GM23248 (cell line): Measurements from ENCODE around the gene ADAM19. TPM values are rescaled to one million over a fixed set of nuclear protein-coding genes. Genes with fewer than 3 reads are reported as not detected.
A peak's percentile ranks its signal among the peaks of the same experiment; 100 is the strongest.

Source experiments
- DNase-seq: peaks from one replicate; pipeline ENCODE4 v3.0.0-alpha.2; 2015
- H2AFZ ChIP-seq: fragments of 200-600 bp; sonication (generic); 2 replicates; pipeline ENCODE4 v1.6.1; 2016; ENCODE audit warnings: antibody characterized with exemption
- H3F3A ChIP-seq: fragments of 200-600 bp; sonication (generic); 2 replicates; pipeline ENCODE4 v1.6.1; 2016; ENCODE audit warnings: mild to moderate bottlenecking, antibody characterized with exemption, mixed run types; ENCODE audit not compliant: insufficient read depth
- H3K27ac ChIP-seq: fragments of 200-600 bp; sonication (generic); 2 replicates; pipeline ENCODE4 v1.5.1; 2016; ENCODE audit warnings: mild to moderate bottlenecking
- H3K27me3 ChIP-seq: fragments of 200-600 bp; sonication (generic); replicated peaks from 2 replicates; pipeline ENCODE4 v1.6.1; 2016; ENCODE audit warnings: mild to moderate bottlenecking; ENCODE audit not compliant: insufficient read depth
- H3K36me3 ChIP-seq: fragments of 200-600 bp; sonication (generic); 2 replicates; pipeline ENCODE4 v1.6.1; 2016; ENCODE audit warnings: low read depth, mild to moderate bottlenecking
- H3K4me1 ChIP-seq: fragments of 200-600 bp; sonication (generic); 2 replicates; pipeline ENCODE4 v1.6.1; 2016; ENCODE audit warnings: mild to moderate bottlenecking; ENCODE audit not compliant: insufficient read depth
- H3K4me2 ChIP-seq: fragments of 200-600 bp; sonication (generic); one replicate; pipeline ENCODE4 v1.6.1; 2016; ENCODE audit warnings: mild to moderate bottlenecking; ENCODE audit not compliant: unreplicated experiment
- H3K4me3 ChIP-seq: fragments of 200-600 bp; sonication (generic); 2 replicates; pipeline ENCODE4 v1.5.1; 2016; ENCODE audit warnings: mild to moderate bottlenecking
- H3K79me2 ChIP-seq: fragments of 200-600 bp; sonication (generic); 2 replicates; pipeline ENCODE4 v1.6.1; 2016; ENCODE audit warnings: mild to moderate bottlenecking; ENCODE audit not compliant: insufficient read depth
- H3K9ac ChIP-seq: fragments of 200-600 bp; sonication (generic); 2 replicates; pipeline ENCODE4 v1.6.1; 2016; ENCODE audit warnings: mild to moderate bottlenecking
- H3K9me2 ChIP-seq: fragments of 200-600 bp; sonication (generic); 2 replicates; pipeline ENCODE4 v1.6.1; 2016; ENCODE audit warnings: mixed run types, mild to moderate bottlenecking, moderate library complexity; ENCODE audit not compliant: insufficient read depth
- H3K9me3 ChIP-seq: fragments of 200-600 bp; sonication (generic); one replicate; pipeline ENCODE4 v1.6.1; 2017; ENCODE audit warnings: low read depth
- H4K20me1 ChIP-seq: fragments of 200-600 bp; sonication (generic); 2 replicates; pipeline ENCODE4 v1.6.0; 2016; ENCODE audit not compliant: insufficient read depth
- EZH2 ChIP-seq: fragments of 200-600 bp; sonication (generic); IDR thresholded peaks from 2 replicates; pipeline ENCODE4 v1.6.1; 2018; ENCODE audit warnings: antibody characterized with exemption, mild to moderate bottlenecking; ENCODE audit not compliant: insufficient read depth, poor library complexity, severe bottlenecking
- EZH2phosphoT487 ChIP-seq: fragments of 200-600 bp; sonication (generic); IDR thresholded peaks from 2 replicates; pipeline ENCODE4 v1.6.1; 2018; ENCODE audit warnings: antibody characterized with exemption, moderate library complexity, mild to moderate bottlenecking, low read depth; ENCODE audit not compliant: insufficient read depth
- WGBS, 2 experiments: methylation state at CpG; one replicate each; pipeline ENCODE4 v1.1.6; 2015 to 2017; ENCODE audit warnings: low lambda C conversion rate in 2 of 2, low coverage in 1 of 2; ENCODE audit errors: missing lambda C conversion rate in 2 of 2; 5-methylcytosine and 5-hydroxymethylcytosine counted together
- in situ Hi-C: fragments of 300-500 bp; cut with MboI; formaldehyde crosslinking; loops from 2 replicates; pipeline ENCODE4 v1.15.0; 2020
- polyA plus RNA-seq: library from polyadenylated mRNA; unstranded; fragments of >200 nt; fragmentation: Nextera tagmentation; extraction: Ambion mirVana; gene quantifications from 2 replicates; pipeline ENCODE4 v1.2.1, GENCODE V29; 2016
- total RNA-seq: library from RNA; depleted of rRNA; stranded (reverse); fragments of >200 nt; shearing (Covaris generic); gene quantifications from 2 replicates; pipeline ENCODE4 v1.2.3, GENCODE V29; 2014

ADAM19 gene
- total and polyA plus RNA-seq, 2 experiments from 2014 or later = 18.1 to 20.5 TPM

GRCh38 chr5:157529002-157529401, 46.6 kb downstream of the ADAM19 start:
- TF ChIP-seq EZH2 (no peak), EZH2phosphoT487 (no peak)
- Histone ChIP-seq H3F3A (no peaks in the 10 kb centered on the region), H3K4me3 (no peak overlapping the region), H3K4me2 (no peak overlapping the region), H3K9ac (no peak overlapping the region), H3K9me2 (no peaks in the 10 kb centered on the region), H4K20me1 (no peaks in the 10 kb centered on the region), H3K9me3 (no peaks in the 10 kb centered on the region), H3K27ac (no peak overlapping the region), H3K27me3 (no peaks in the 10 kb centered on the region), H3K79me2 (peaks cover 7% of the 10 kb centered on the region), H3K4me1 (no peaks in the 10 kb centered on the region), H3K36me3 (no peaks in the 10 kb centered on the region), H2AFZ (no peak overlapping the region)
- in situ Hi-C loops = no loop called here
- DNase-seq = no peak
- 96 to 100% methylated on average over 1 of the region's 1 CpG for WGBS, 2 experiments

GRCh38 chr5:157528036-157528632, 47.4 kb downstream of the ADAM19 start:
- no peaks in the 10 kb centered on the region for H4K20me1 ChIP-seq
- WGBS, 2 experiments = 49 to 50% methylated on average over 9 of the region's 9 CpGs
- H3K4me1 ChIP-seq = no peaks in the 10 kb centered on the region
- no peaks in the 10 kb centered on the region for H3K36me3 ChIP-seq
- no peak overlapping the region for H3K4me2 ChIP-seq
- H3K79me2 ChIP-seq = peaks cover 7% of the 10 kb centered on the region
- H3K27ac ChIP-seq = no peak overlapping the region
- H2AFZ ChIP-seq = no peak overlapping the region
- DNase-seq = no peak
- TF ChIP-seq EZH2phosphoT487 (no peak), EZH2 (no peak)
- no peaks in the 10 kb centered on the region for H3F3A ChIP-seq
- no peaks in the 10 kb centered on the region for H3K27me3 ChIP-seq
- no peak overlapping the region for H3K9ac ChIP-seq
- H3K9me3 ChIP-seq = no peaks in the 10 kb centered on the region
- H3K4me3 ChIP-seq = no peak overlapping the region
- in situ Hi-C loops = no loop called here
- H3K9me2 ChIP-seq = no peaks in the 10 kb centered on the region

- peaks cover 6% of the 10 kb centered on the region for H3F3A ChIP-seq
- H3K79me2 ChIP-seq = no peaks in the 10 kb centered on the region; the same call in 1 of the 2 replicates
- in situ Hi-C loops = no loop called here
- H3K27me3 ChIP-seq = no peaks in the 10 kb centered on the region
- H3K36me3 ChIP-seq = no peaks in the 10 kb centered on the region
- no peaks in the 10 kb centered on the region for H4K20me1 ChIP-seq
- 82 to 86% methylated on average over 4 of the region's 4 CpGs for WGBS, 2 experiments
- H3K4me2 ChIP-seq = no peak overlapping the region
- no peak overlapping the region for H3K27ac ChIP-seq
- no peaks in the 10 kb centered on the region for H3K9me2 ChIP-seq
- no peak overlapping the region for H3K4me3 ChIP-seq
- no peak for DNase-seq
- no peak for TF ChIP-seq EZH2
- TF ChIP-seq EZH2phosphoT487 = no peak
- H2AFZ ChIP-seq = no peak overlapping the region
- peaks cover 13% of the 10 kb centered on the region for H3K4me1 ChIP-seq
- no peaks in the 10 kb centered on the region for H3K9me3 ChIP-seq
- H3K9ac ChIP-seq = no peak overlapping the region
Observed at GRCh38 chr5:157524887-157525286, 50.7 kb downstream of the ADAM19 start.

GRCh38 chr5:157523976-157524375, 51.6 kb downstream of the ADAM19 start:
- in situ Hi-C loops = no loop called here
- Histone ChIP-seq H3K4me1 (peaks cover 13% of the 10 kb centered on the region), H3F3A (peaks cover 6% of the 10 kb centered on the region), H2AFZ (no peak overlapping the region), H3K36me3 (no peaks in the 10 kb centered on the region), H4K20me1 (no peaks in the 10 kb centered on the region), H3K9me3 (no peaks in the 10 kb centered on the region), H3K27me3 (no peaks in the 10 kb centered on the region), H3K4me2 (no peak overlapping the region), H3K9me2 (no peaks in the 10 kb centered on the region), H3K27ac (no peak overlapping the region), H3K4me3 (no peak overlapping the region), H3K9ac (no peak overlapping the region), H3K79me2 (peaks cover 3% of the 10 kb centered on the region; the same call in 1 of the 2 replicates)
- WGBS, 2 experiments = 65 to 72% methylated on average over 4 of the region's 4 CpGs
- DNase-seq = no peak
- TF ChIP-seq EZH2 (no peak), EZH2phosphoT487 (no peak)

GRCh38 chr5:157521704-157522029, 53.9 kb downstream of the ADAM19 start:
- Histone ChIP-seq H3K27me3 (no peaks in the 10 kb centered on the region), H3K4me3 (no peak overlapping the region), H3K79me2 (peaks cover 3% of the 10 kb centered on the region; the same call in 1 of the 2 replicates), H2AFZ (no peak overlapping the region; the same call in 1 of the 2 replicates), H4K20me1 (no peaks in the 10 kb centered on the region), H3K4me2 (peak overlapping the region; percentile 16), H3K9me2 (no peaks in the 10 kb centered on the region), H3F3A (peaks cover 19% of the 10 kb centered on the region), H3K9me3 (no peaks in the 10 kb centered on the region), H3K36me3 (no peaks in the 10 kb centered on the region), H3K4me1 (peaks cover 23% of the 10 kb centered on the region), H3K27ac (peak overlapping the region; percentile 78), H3K9ac (peak overlapping the region; percentile 40; the same call in 1 of the 2 replicates)
- TF ChIP-seq EZH2phosphoT487 (no peak), EZH2 (no peak)
- DNase-seq = no peak
- 91 to 94% methylated on average over 5 of the region's 5 CpGs for WGBS, 2 experiments
- in situ Hi-C loops = no loop called here
